Measurements from ENCODE around the gene ARHGAP6.

GRCh38 chrX:11648705-11649519, 16.8 kb downstream of the ARHGAP6 start:
- TF ChIP-seq USF2 (IDR thresholded peaks at IDR 0.05), result no peak
- TF ChIP-seq CEBPB (IDR thresholded peaks at IDR 0.05), result no peak
- no peak for TF ChIP-seq POLR2A (IDR thresholded peaks at IDR 0.05; ENCODE audit: low read length)
- TF ChIP-seq SMC3 (IDR thresholded peaks at IDR 0.05), result no peak
- no peak for TF ChIP-seq RNF2 (IDR thresholded peaks at IDR 0.05; ENCODE audit: borderline replicate concordance, low read depth)
- no peak for TF ChIP-seq CTCF (IDR thresholded peaks at IDR 0.05)
- TF ChIP-seq RAD21 (conservative IDR thresholded peaks at IDR 0.05 in 1 of 2, IDR thresholded peaks at IDR 0.05 in 1 of 2), result no peak
- no peak for TF ChIP-seq CBX2 (IDR thresholded peaks at IDR 0.05; ENCODE audit: borderline replicate concordance, low read depth)
- TF ChIP-seq CHD2 (IDR thresholded peaks at IDR 0.05; ENCODE audit: low read length, partially characterized antibody), result no peak
- no peak for TF ChIP-seq JUN (IDR thresholded peaks at IDR 0.05)
- TF ChIP-seq KDM1A (IDR thresholded peaks at IDR 0.05; ENCODE audit: low read depth), result no peak
- no peak for TF ChIP-seq MAZ (IDR thresholded peaks at IDR 0.05; ENCODE audit: borderline replicate concordance, low read depth, low read length)
- no peak for TF ChIP-seq POLR2AphosphoS2 (conservative IDR thresholded peaks at IDR 0.05; ENCODE audit: low read length)

Measured in A549 (cell line).